Measurements from ENCODE around the gene RPL14. TPM values are rescaled to one million over a fixed set of nuclear protein-coding genes. Genes with fewer than 3 reads are reported as not detected.
A peak's percentile ranks its signal among the peaks of the same experiment; 100 is the strongest.

Gene RPL14
- total and polyA plus RNA-seq, 2 of the 13 experiments (the other 11 are each of a cell fraction or from before 2014, with no cell fraction given) = 502 to 1,291 TPM

DNA sequence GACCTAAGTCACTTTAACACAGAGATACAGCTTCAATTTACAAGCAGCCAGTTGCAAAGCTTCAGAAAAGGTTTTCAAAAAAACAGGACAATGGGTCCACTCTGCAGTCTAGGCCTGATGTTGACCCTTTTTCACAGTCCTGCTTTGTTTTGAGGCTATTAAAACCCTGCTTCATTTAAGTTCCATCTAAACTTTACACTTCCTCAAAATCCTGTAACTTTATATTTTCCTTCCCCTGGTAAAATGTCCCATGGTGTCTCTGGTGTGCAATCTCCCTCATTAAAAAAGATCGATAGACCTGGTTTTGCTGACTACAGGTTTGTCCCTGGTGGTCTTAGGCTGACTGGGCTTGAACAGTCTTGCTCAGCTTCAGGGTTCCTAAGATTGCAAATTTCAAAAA lies 5.1 kb upstream of the RPL14 start:
- H3K4me2 ChIP-seq (ENCODE audit: low read depth, low read length) = peak overlapping the region; percentile 91
- H3K9ac ChIP-seq (ENCODE audit: insufficient read depth, low read depth, low read length) = peak overlapping the region; percentile 80
- POLR2A ChIA-PET = interaction anchor here (0.8 to 2.6 kb wide), 7 partner anchors 13 to 73 kb away, joined by 3 to 20 read pairs (median 5); partner anchors contain the start of genes ZNF619, ZNF620 and ZNF621
- H2AFZ ChIP-seq (ENCODE audit: low read length) = no peak overlapping the region
- H3K9me3 ChIP-seq (ENCODE audit: low read length) = no peaks in the 10 kb centered on the region
- in situ Hi-C loops (cut with HindIII; ENCODE audit: extremely low pct_ligation_motif_present, low pct_unique_long_range_greater_than_20kb) = loop anchor here (10.0 kb wide), 1 partner anchor 137 kb away; no protein-coding TSS in a partner anchor
- FAIRE-seq (no peak), ATAC-seq (no peak), DNase-seq (ENCODE audit: low spot score) (no peak)
- no peaks in the 10 kb centered on the region for H3K36me3 ChIP-seq (replicated peaks in 1 of 2; ENCODE audit: control insufficient read depth in 1 of 2, insufficient read depth in 2 of 2, low read length in 2 of 2)
- H3K27me3 ChIP-seq (ENCODE audit: control insufficient read depth in 1 of 2, insufficient read depth in 2 of 2, low read length in 2 of 2) = no peaks in the 10 kb centered on the region; a peak in 1 of 5 replicates
- intact Hi-C loops (cut with micrococcal nuclease; ENCODE audit: unreplicated experiment) = loop anchor here (2.0 to 10.0 kb wide), 2 partner anchors 123 to 653 kb away; no protein-coding TSS in a partner anchor
- peak overlapping the region; percentile 86 for H3K27ac ChIP-seq (ENCODE audit: extremely low read length, insufficient read depth, low read length)
- TF ChIP-seq, protein P1, sequence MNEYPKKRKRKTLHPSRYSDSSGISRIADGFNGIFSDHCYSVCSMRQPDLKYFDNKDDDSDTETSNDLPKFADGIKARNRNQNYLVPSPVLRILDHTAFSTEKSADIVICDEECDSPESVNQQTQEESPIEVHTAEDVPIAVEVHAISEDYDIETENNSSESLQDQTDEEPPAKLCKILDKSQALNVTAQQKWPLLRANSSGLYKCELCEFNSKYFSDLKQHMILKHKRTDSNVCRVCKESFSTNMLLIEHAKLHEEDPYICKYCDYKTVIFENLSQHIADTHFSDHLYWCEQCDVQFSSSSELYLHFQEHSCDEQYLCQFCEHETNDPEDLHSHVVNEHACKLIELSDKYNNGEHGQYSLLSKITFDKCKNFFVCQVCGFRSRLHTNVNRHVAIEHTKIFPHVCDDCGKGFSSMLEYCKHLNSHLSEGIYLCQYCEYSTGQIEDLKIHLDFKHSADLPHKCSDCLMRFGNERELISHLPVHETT (CRISPR knock-in tag; conservative IDR thresholded peaks at IDR 0.05) = no peak
- TF ChIP-seq ZNF337 (CRISPR knock-in tag; IDR thresholded peaks at IDR 0.05; ENCODE audit: borderline replicate concordance, low read depth) (no peak), MAFK (conservative IDR thresholded peaks at IDR 0.05 in 1 of 2, IDR thresholded peaks at IDR 0.05 in 1 of 2; ENCODE audit: low read length in 2 of 2) (peak; percentile 7 to 34; a peak in 1 of 4 replicates), SETDB1 (CRISPR knock-in tag; IDR thresholded peaks at IDR 0.05; ENCODE audit: borderline replicate concordance) (no peak), MAFF (IDR thresholded peaks at IDR 0.05; ENCODE audit: low read depth, low read length) (peak; percentile 27; the same call in 1 of the 2 replicates), ZNF546 (CRISPR knock-in tag; conservative IDR thresholded peaks at IDR 0.05) (no peak), MBD4 (IDR thresholded peaks at IDR 0.05; ENCODE audit: borderline replicate concordance, low read length) (peak; percentile 41; the same call in 1 of the 2 replicates), ZNF629 (CRISPR knock-in tag; conservative IDR thresholded peaks at IDR 0.05) (0 out of 2 replicates have a peak, but pooled peaks have one; percentile 22)
- TF ChIP-seq, protein P2, sequence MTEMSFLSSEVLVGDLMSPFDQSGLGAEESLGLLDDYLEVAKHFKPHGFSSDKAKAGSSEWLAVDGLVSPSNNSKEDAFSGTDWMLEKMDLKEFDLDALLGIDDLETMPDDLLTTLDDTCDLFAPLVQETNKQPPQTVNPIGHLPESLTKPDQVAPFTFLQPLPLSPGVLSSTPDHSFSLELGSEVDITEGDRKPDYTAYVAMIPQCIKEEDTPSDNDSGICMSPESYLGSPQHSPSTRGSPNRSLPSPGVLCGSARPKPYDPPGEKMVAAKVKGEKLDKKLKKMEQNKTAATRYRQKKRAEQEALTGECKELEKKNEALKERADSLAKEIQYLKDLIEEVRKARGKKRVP (CRISPR knock-in tag; IDR thresholded peaks at IDR 0.05) = no peak
- H3K4me1 ChIP-seq (ENCODE audit: insufficient read depth, low read length) = peaks cover 41% of the 10 kb centered on the region
- WGBS (ENCODE audit: low lambda C conversion rate) = 65% methylated on average over 1 of the region's 1 CpG
- CTCF ChIA-PET (ENCODE audit: low intra/inter-chr PET ratio, low total read pairs) = no interaction called here
- H3K79me2 ChIP-seq (ENCODE audit: insufficient read depth, low read length) = peaks cover 3% of the 10 kb centered on the region
- peak overlapping the region; percentile 65 to 86 (median 79) for H3K4me3 ChIP-seq (replicated peaks in 1 of 3; ENCODE audit: insufficient read depth in 1 of 3, low read depth in 2 of 3, low read length in 3 of 3)
- H4K20me1 ChIP-seq (ENCODE audit: insufficient read depth, low read length) = no peaks in the 10 kb centered on the region
- BruUV-seq (replicated peaks) = no TSS peak
